Body of pancreas (tissue), 4 donors: ENCODE data around the gene HIF3A. TPM values are rescaled to one million over a fixed set of nuclear protein-coding genes. Genes with fewer than 3 reads are reported as not detected.
A peak's percentile ranks its signal among the peaks of the same experiment; 100 is the strongest.

Source experiments
- ATAC-seq: fragments of 150-250 bp; one replicate; pipeline ENCODE4 v1.9.1; 2016
- DNase-seq, 4 donors: peaks; one replicate each; pipeline ENCODE4 v3.0.0-alpha.2; 2019
- H3K27ac ChIP-seq, 4 donors: fragments of 200-600 bp; sonication (generic); 1 replicate in 3 of 4; 2 replicates in 1 of 4; pipeline versions ENCODE4 v1.5.1 to v1.6.1; 2016 to 2019; ENCODE audit warnings: mild to moderate bottlenecking in 1 of 4, mixed read lengths in 1 of 4, moderate library complexity in 1 of 4
- H3K27me3 ChIP-seq, 2 donors: fragments of 200-600 bp; sonication (generic); one replicate each; pipeline ENCODE4 v1.6.0; 2016; ENCODE audit warnings: mild to moderate bottlenecking in 1 of 2
- H3K36me3 ChIP-seq, 2 donors: fragments of 200-600 bp; sonication (generic); replicated peaks in 1 of 2; 2 replicates each; pipeline ENCODE4 v1.5.1; 2016; ENCODE audit warnings: low read depth in 2 of 2; ENCODE audit not compliant: insufficient read depth in 1 of 2
- H3K4me1 ChIP-seq: fragments of 200-600 bp; sonication (generic); one replicate; pipeline ENCODE4 v1.6.0; 2016
- H3K4me3 ChIP-seq, 2 donors: fragments of 200-600 bp; sonication (generic); 1 replicate in 1 of 2; 2 replicates in 1 of 2; pipeline ENCODE4 v1.5.1; 2016 to 2019
- H3K9me3 ChIP-seq, 3 donors: fragments of 200-600 bp; sonication (generic); 1 replicate in 2 of 3; 2 replicates in 1 of 3; pipeline ENCODE4 v1.5.1; 2016
- POLR2A ChIP-seq, 3 donors: fragments of 450-650 bp; IDR thresholded peaks; one replicate each; pipeline ENCODE4 v1.6.1; 2016; ENCODE audit warnings: antibody characterized with exemption in 3 of 3, mild to moderate bottlenecking in 2 of 3
- WGBS, 2 donors: methylation state at CpG; one replicate each; pipeline ENCODE4 v1.1.5; 2017; 5-methylcytosine and 5-hydroxymethylcytosine counted together
- intact Hi-C: fragments of 100-400 bp; cut with DNase I; formaldehyde crosslinking; loops from one replicate; pipeline ENCODE4 v1.15.1; 2023
- total RNA-seq, 2 donors: library from RNA; depleted of rRNA; stranded (reverse); fragments of >200 nt; gene quantifications; one replicate each; pipeline ENCODE4 v1.1.0, GENCODE V29; 2016
- TF ChIP-seq, protein P1 (sequence below), 7 experiments: fragments of 450-650 bp in 4 of 7; fragments of 200-600 bp in 3 of 7; sonication (generic) in 3 of 7; IDR thresholded peaks; one replicate each; pipeline ENCODE4 v1.5.1; 2016 to 2019; ENCODE audit warnings: antibody characterized with exemption in 7 of 7

Gene HIF3A
- total RNA-seq, 2 donors from 2014 or later: 24.4 to 63.3 TPM

DNA sequence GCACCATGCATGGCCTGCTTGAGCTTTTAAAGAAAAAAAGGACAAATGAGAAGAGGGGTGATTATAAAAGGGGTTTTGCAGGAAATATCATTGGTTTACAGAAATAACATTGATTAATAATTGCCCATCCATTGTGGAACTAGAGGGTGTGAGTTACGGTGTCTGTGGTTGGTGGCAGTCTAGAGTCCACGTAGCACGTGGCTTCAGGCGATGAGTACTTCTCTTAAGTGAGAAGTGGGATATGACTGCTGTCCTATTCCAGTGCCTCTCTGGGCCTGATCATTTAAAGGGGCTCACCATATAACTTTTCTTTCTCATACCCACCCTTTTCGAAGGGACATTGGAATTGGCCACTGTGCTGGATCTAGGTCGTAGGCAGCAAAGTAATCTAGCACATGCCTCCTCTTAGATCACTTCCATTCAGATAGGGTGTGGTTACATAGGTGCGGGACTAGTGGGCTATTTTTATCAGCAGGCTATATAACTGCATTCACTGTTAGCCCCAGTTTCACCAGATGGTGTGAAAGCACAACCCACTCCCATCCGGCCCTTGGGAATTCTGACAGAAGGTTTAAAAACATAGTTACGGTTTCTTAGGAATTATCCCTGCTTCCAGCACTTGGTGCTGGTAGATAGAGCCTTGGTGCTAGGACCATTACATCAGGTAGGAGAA lies 69.9 kb downstream of the HIF3A start:
- Histone ChIP-seq H3K9me3 (no peaks in the 10 kb centered on the region), H3K27ac (no peak overlapping the region), H3K4me3 (no peak overlapping the region), H3K27me3 (no peaks in the 10 kb centered on the region), H3K36me3 (peaks cover 0 to 2% of the 10 kb centered on the region in 2 donors), H3K4me1 (peaks cover 7% of the 10 kb centered on the region)
- intact Hi-C loops: no loop called here
- no peak for DNase-seq
- TF ChIP-seq, protein P1, sequence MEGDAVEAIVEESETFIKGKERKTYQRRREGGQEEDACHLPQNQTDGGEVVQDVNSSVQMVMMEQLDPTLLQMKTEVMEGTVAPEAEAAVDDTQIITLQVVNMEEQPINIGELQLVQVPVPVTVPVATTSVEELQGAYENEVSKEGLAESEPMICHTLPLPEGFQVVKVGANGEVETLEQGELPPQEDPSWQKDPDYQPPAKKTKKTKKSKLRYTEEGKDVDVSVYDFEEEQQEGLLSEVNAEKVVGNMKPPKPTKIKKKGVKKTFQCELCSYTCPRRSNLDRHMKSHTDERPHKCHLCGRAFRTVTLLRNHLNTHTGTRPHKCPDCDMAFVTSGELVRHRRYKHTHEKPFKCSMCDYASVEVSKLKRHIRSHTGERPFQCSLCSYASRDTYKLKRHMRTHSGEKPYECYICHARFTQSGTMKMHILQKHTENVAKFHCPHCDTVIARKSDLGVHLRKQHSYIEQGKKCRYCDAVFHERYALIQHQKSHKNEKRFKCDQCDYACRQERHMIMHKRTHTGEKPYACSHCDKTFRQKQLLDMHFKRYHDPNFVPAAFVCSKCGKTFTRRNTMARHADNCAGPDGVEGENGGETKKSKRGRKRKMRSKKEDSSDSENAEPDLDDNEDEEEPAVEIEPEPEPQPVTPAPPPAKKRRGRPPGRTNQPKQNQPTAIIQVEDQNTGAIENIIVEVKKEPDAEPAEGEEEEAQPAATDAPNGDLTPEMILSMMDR (IDR thresholded peaks at IDR 0.05): no peak
- TF ChIP-seq POLR2A (IDR thresholded peaks at IDR 0.05): no peak
- 71 to 72% methylated on average over 9 of the region's 9 CpGs for WGBS, 2 donors
- ATAC-seq: no peak

DNA sequence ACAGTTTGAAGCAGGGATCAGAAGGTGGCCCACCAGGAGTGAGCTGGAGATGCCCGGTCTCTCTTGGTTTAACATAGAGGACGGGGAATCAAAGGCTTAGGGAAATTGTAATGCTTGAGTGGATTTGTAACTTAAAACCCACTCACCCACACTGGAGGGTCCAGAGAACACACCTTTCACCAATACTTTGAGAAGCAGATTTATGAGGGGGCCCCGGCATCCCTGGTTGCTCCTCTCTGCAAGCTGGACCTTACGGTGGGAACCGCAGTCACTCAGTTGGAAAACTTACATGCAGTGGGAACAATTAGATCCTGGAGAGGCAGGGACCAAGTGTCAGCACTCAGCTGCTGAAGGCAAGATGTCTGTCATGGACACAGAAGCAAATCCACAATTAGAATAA lies 70.6 kb downstream of the HIF3A start:
- Histone ChIP-seq H3K4me3 (no peak overlapping the region), H3K9me3 (no peaks in the 10 kb centered on the region), H3K36me3 (peaks cover 0 to 2% of the 10 kb centered on the region in 2 donors), H3K27me3 (no peaks in the 10 kb centered on the region), H3K27ac (no peak overlapping the region), H3K4me1 (peaks cover 13% of the 10 kb centered on the region)
- ATAC-seq (no peak), DNase-seq (peak in 1 of 4 donors; percentile 6)
- TF ChIP-seq, protein P1 (IDR thresholded peaks at IDR 0.05): no peak
- no peak for TF ChIP-seq POLR2A (IDR thresholded peaks at IDR 0.05)
- intact Hi-C loops: no loop called here
- WGBS, 2 donors: 93 to 97% methylated on average over 5 of the region's 5 CpGs

DNA sequence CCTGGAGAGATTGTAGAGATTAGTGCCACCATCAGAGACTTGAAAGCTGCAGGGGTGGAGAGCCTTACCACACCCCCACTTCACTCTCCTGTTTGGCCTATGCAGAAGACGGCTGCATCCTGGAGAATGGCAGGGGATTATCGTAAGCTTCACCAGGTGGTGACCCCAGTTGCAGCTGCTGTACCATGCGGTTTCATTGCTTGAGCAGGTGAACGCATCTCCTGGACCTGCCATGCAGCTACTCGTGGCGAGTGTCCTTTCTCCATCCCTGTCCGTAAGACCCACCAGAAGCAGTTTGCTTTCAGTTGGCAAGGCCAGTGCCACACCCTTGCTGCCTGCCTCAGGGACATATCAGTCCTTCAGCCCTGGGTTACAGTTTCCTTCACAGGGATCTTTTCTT lies 71.3 kb downstream of the HIF3A start:
- whole genome bisulfite sequencing, 2 donors: 82 to 93% methylated on average over 2 to 7 of the region's 7 CpGs
- Histone ChIP-seq H3K4me1 (peaks cover 20% of the 10 kb centered on the region), H3K9me3 (no peaks in the 10 kb centered on the region), H3K27ac (no peak overlapping the region), H3K36me3 (peaks cover 0 to 2% of the 10 kb centered on the region in 2 donors), H3K27me3 (no peaks in the 10 kb centered on the region), H3K4me3 (no peak overlapping the region)
- TF ChIP-seq, protein P1 (IDR thresholded peaks at IDR 0.05): no peak
- TF ChIP-seq POLR2A (IDR thresholded peaks at IDR 0.05): no peak
- intact Hi-C loops: no loop called here
- DNase-seq: peak in 1 of 4 donors; percentile 3
- no peak for ATAC-seq

DNA sequence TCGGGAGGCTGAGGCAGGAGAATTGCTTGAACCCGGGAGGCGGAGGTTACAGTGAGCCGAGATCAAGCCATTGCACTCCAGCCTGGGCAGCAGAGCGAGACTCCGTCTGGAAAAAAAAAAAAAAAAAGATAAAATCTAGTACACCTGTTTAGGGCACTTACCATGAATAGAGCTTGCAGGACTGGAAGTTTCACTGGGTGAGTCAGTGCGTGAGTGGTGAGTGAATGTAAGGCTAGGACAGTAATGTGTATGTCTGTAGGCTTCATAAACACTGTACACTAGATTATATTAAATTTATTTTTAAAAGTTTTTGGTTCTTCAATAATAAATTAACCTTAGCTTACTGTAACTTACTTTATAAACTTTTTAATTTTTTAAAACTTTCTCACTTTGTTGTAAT lies 73.0 kb downstream of the HIF3A start:
- DNase-seq (peak in 1 of 4 donors; percentile 2), ATAC-seq (no peak)
- no peak overlapping the region for H3K27ac ChIP-seq
- no peaks in the 10 kb centered on the region for H3K27me3 ChIP-seq
- peaks cover 0 to 2% of the 10 kb centered on the region in 2 donors for H3K36me3 ChIP-seq
- 83 to 91% methylated on average over 7 of the region's 7 CpGs for WGBS, 2 donors
- H3K4me1 ChIP-seq: peaks cover 37% of the 10 kb centered on the region
- H3K9me3 ChIP-seq: no peaks in the 10 kb centered on the region
- intact Hi-C loops: no loop called here
- H3K4me3 ChIP-seq: no peak overlapping the region
- TF ChIP-seq POLR2A (IDR thresholded peaks at IDR 0.05): no peak
- TF ChIP-seq, protein P1 (IDR thresholded peaks at IDR 0.05): no peak
